ENCODE measurements around the gene CAPZB.

CAPZB gene

DNA sequence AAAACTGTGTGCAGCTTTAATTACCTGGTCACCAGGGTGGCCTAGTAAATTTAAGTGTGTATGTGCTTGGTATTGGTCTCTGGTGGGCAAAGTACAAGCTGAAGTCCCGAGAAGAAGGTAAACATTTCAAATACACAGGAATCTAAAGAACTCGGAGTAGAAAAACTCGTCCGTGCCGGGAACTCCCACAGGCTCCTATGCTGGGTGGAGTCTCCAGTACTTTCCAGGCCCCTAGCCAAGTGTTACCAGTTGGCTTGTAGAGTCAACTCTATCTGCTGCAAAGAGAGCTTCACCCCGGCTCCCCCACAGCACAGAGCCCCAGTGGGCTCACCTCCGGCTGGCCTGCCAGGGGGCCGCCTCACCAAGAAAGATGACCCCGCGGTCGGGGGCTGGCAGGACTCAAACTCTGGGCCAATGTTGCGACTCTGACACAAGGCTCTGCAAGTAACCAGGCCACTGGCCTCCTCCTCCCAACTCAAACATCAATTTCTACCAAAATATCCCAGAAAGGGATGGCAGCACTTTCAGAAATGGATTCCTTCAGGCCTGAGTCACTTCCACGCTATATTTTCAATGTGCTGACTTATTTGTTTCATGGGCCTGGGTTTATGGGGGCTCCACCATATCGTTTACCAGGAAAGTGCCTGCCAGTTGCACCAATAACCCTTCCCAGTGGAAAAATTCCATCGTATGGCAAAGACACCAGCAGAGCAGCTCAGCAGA lies 99.3 kb downstream of the CAPZB start:
- TF ChIP-seq TCF4 (CRISPR knock-in tag; IDR thresholded peaks at IDR 0.05; ENCODE audit: borderline replicate concordance): no peak
- no peak for TF ChIP-seq PPARA (CRISPR knock-in tag; IDR thresholded peaks at IDR 0.05; ENCODE audit: borderline replicate concordance)
- TF ChIP-seq RARB (CRISPR knock-in tag; IDR thresholded peaks at IDR 0.05): no peak
- TF ChIP-seq ZFP30 (CRISPR knock-in tag; IDR thresholded peaks at IDR 0.05): no peak
- TF ChIP-seq ZC3H10 (CRISPR knock-in tag; IDR thresholded peaks at IDR 0.05): no peak
- TF ChIP-seq, protein P1, sequence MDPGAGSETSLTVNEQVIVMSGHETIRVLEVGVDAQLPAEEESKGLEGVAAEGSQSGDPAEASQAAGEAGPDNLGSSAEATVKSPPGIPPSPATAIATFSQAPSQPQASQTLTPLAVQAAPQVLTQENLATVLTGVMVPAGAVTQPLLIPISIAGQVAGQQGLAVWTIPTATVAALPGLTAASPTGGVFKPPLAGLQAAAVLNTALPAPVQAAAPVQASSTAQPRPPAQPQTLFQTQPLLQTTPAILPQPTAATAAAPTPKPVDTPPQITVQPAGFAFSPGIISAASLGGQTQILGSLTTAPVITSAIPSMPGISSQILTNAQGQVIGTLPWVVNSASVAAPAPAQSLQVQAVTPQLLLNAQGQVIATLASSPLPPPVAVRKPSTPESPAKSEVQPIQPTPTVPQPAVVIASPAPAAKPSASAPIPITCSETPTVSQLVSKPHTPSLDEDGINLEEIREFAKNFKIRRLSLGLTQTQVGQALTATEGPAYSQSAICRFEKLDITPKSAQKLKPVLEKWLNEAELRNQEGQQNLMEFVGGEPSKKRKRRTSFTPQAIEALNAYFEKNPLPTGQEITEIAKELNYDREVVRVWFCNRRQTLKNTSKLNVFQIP (CRISPR knock-in tag; IDR thresholded peaks at IDR 0.05; ENCODE audit: borderline replicate concordance, low read depth): no peak
- no peak for TF ChIP-seq ESRRG (CRISPR knock-in tag; IDR thresholded peaks at IDR 0.05)
- no peak for TF ChIP-seq SNAI2 (CRISPR knock-in tag; IDR thresholded peaks at IDR 0.05)
- TF ChIP-seq, protein P2, sequence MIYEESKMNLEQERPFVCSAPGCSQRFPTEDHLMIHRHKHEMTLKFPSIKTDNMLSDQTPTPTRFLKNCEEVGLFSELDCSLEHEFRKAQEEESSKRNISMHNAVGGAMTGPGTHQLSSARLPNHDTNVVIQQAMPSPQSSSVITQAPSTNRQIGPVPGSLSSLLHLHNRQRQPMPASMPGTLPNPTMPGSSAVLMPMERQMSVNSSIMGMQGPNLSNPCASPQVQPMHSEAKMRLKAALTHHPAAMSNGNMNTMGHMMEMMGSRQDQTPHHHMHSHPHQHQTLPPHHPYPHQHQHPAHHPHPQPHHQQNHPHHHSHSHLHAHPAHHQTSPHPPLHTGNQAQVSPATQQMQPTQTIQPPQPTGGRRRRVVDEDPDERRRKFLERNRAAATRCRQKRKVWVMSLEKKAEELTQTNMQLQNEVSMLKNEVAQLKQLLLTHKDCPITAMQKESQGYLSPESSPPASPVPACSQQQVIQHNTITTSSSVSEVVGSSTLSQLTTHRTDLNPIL (CRISPR knock-in tag; IDR thresholded peaks at IDR 0.05; ENCODE audit: low read depth): no peak
- TF ChIP-seq ZNF565 (CRISPR knock-in tag; conservative IDR thresholded peaks at IDR 0.05; ENCODE audit: low read depth): no peak
- ATAC-seq: 0 out of 3 replicates have a peak, but pooled peaks have one; percentile 7

DNA sequence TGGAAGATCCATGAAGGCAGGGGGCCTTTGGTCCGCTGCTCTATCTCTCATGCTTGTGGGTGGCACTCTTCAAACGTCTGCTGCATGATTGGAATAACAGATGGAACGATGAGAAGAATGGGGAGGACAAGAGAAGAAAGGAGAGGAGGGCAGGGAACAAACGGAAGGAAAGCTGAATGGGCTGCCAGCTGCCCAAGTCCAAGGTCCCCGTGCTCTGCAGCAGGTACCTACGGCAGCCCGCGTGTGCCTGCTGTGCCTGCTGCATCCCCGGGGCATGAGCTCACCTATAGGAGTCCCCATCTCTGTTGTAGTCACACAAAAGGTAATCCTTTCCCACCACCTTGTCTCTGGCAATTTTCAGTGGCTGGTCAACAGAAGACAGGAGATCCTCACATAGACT lies 100.1 kb downstream of the CAPZB start:
- TF ChIP-seq TOX (CRISPR knock-in tag; IDR thresholded peaks at IDR 0.05; ENCODE audit: borderline replicate concordance): no peak
- TF ChIP-seq OSR1 (CRISPR knock-in tag; IDR thresholded peaks at IDR 0.05): no peak
- TF ChIP-seq ZNF8 (CRISPR knock-in tag; IDR thresholded peaks at IDR 0.05): no peak
- TF ChIP-seq CSDC2 (CRISPR knock-in tag; IDR thresholded peaks at IDR 0.05): no peak
- no peak for TF ChIP-seq ESRRG (CRISPR knock-in tag; IDR thresholded peaks at IDR 0.05)
- no peak for TF ChIP-seq ISL1 (CRISPR knock-in tag; IDR thresholded peaks at IDR 0.05)
- TF ChIP-seq SNAI2 (CRISPR knock-in tag; IDR thresholded peaks at IDR 0.05): no peak
- TF ChIP-seq ZFP30 (CRISPR knock-in tag; IDR thresholded peaks at IDR 0.05): no peak
- ATAC-seq: no peak

DNA sequence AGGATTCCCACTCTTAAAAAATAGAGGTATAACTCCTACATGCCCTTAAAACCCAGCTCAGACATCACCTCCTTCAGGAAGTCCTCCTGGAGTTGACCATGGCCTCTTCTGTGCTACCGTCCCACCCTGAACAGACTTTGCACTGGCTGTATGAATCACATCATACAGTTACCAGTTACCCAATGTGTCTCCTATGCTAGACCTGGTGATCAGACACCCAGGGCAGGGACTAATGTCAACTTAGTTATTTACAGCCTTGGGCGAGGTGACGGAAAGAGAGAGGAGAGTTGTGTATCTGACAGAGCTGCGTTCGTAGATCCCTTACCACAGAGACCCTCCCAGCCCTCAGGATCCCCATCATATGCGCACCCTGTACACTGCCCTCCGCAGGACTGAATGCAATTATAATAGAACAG lies 100.6 kb downstream of the CAPZB start:
- ATAC-seq: no peak
- TF ChIP-seq PPARA (CRISPR knock-in tag; IDR thresholded peaks at IDR 0.05; ENCODE audit: borderline replicate concordance) (no peak), ZFP3 (CRISPR knock-in tag; IDR thresholded peaks at IDR 0.05) (peak; percentile 95)

DNA sequence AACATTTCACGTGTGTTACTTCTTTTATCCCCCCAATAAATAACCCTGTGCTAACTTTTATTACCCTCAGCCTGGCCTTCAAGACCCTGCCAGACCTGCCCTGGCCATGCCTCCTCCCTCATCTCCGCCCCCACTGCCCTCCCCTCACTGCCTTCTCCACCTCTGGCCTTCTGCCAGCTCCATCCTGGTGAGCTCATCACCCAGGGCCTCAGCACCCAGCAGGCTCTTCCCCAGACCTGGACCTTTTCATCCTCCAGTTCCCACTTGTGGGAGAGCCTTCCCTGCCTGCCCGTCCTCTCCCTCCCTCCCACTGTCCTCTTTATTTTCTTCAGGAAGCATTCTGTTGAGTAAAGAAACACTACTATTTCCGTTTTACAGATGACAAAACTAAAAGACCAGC lies 101.2 kb downstream of the CAPZB start:
- ATAC-seq: peak; percentile 36
- TF ChIP-seq ZFP3 (CRISPR knock-in tag; IDR thresholded peaks at IDR 0.05) (no peak), ARNTL (CRISPR knock-in tag; IDR thresholded peaks at IDR 0.05; ENCODE audit: borderline replicate concordance, low read depth) (no peak), PPARA (CRISPR knock-in tag; IDR thresholded peaks at IDR 0.05; ENCODE audit: borderline replicate concordance) (no peak), RARB (CRISPR knock-in tag; IDR thresholded peaks at IDR 0.05) (no peak), ZFP30 (CRISPR knock-in tag; IDR thresholded peaks at IDR 0.05) (no peak), ZC3H10 (CRISPR knock-in tag; IDR thresholded peaks at IDR 0.05) (no peak), GLIS3 (CRISPR knock-in tag; IDR thresholded peaks at IDR 0.05) (no peak), BACH2 (CRISPR knock-in tag; IDR thresholded peaks at IDR 0.05; ENCODE audit: borderline replicate concordance) (no peak), CSDC2 (CRISPR knock-in tag; IDR thresholded peaks at IDR 0.05) (no peak), TOX (CRISPR knock-in tag; IDR thresholded peaks at IDR 0.05; ENCODE audit: borderline replicate concordance) (no peak), SNAI2 (CRISPR knock-in tag; IDR thresholded peaks at IDR 0.05) (no peak), ISL1 (CRISPR knock-in tag; IDR thresholded peaks at IDR 0.05) (no peak), ZNF565 (CRISPR knock-in tag; conservative IDR thresholded peaks at IDR 0.05; ENCODE audit: low read depth) (no peak), OSR1 (CRISPR knock-in tag; IDR thresholded peaks at IDR 0.05) (no peak), TCF4 (CRISPR knock-in tag; IDR thresholded peaks at IDR 0.05; ENCODE audit: borderline replicate concordance) (no peak)
- TF ChIP-seq, protein P3, sequence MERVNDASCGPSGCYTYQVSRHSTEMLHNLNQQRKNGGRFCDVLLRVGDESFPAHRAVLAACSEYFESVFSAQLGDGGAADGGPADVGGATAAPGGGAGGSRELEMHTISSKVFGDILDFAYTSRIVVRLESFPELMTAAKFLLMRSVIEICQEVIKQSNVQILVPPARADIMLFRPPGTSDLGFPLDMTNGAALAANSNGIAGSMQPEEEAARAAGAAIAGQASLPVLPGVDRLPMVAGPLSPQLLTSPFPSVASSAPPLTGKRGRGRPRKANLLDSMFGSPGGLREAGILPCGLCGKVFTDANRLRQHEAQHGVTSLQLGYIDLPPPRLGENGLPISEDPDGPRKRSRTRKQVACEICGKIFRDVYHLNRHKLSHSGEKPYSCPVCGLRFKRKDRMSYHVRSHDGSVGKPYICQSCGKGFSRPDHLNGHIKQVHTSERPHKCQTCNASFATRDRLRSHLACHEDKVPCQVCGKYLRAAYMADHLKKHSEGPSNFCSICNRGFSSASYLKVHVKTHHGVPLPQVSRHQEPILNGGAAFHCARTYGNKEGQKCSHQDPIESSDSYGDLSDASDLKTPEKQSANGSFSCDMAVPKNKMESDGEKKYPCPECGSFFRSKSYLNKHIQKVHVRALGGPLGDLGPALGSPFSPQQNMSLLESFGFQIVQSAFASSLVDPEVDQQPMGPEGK (CRISPR knock-in tag; IDR thresholded peaks at IDR 0.05; ENCODE audit: borderline replicate concordance): no peak
- TF ChIP-seq, protein P4, sequence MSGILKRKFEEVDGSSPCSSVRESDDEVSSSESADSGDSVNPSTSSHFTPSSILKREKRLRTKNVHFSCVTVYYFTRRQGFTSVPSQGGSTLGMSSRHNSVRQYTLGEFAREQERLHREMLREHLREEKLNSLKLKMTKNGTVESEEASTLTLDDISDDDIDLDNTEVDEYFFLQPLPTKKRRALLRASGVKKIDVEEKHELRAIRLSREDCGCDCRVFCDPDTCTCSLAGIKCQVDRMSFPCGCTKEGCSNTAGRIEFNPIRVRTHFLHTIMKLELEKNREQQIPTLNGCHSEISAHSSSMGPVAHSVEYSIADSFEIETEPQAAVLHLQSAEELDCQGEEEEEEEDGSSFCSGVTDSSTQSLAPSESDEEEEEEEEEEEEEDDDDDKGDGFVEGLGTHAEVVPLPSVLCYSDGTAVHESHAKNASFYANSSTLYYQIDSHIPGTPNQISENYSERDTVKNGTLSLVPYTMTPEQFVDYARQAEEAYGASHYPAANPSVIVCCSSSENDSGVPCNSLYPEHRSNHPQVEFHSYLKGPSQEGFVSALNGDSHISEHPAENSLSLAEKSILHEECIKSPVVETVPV (CRISPR knock-in tag; IDR thresholded peaks at IDR 0.05): no peak
- TF ChIP-seq, protein P5, sequence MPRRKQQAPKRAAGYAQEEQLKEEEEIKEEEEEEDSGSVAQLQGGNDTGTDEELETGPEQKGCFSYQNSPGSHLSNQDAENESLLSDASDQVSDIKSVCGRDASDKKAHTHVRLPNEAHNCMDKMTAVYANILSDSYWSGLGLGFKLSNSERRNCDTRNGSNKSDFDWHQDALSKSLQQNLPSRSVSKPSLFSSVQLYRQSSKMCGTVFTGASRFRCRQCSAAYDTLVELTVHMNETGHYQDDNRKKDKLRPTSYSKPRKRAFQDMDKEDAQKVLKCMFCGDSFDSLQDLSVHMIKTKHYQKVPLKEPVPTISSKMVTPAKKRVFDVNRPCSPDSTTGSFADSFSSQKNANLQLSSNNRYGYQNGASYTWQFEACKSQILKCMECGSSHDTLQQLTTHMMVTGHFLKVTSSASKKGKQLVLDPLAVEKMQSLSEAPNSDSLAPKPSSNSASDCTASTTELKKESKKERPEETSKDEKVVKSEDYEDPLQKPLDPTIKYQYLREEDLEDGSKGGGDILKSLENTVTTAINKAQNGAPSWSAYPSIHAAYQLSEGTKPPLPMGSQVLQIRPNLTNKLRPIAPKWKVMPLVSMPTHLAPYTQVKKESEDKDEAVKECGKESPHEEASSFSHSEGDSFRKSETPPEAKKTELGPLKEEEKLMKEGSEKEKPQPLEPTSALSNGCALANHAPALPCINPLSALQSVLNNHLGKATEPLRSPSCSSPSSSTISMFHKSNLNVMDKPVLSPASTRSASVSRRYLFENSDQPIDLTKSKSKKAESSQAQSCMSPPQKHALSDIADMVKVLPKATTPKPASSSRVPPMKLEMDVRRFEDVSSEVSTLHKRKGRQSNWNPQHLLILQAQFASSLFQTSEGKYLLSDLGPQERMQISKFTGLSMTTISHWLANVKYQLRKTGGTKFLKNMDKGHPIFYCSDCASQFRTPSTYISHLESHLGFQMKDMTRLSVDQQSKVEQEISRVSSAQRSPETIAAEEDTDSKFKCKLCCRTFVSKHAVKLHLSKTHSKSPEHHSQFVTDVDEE (CRISPR knock-in tag; IDR thresholded peaks at IDR 0.05): no peak
- TF ChIP-seq, protein P2 (CRISPR knock-in tag; IDR thresholded peaks at IDR 0.05; ENCODE audit: low read depth): no peak

All from SK-N-SH treated with all-trans-retinoic acid at 6 μM for 48 hours (cell line).